ENCODE measurements around the gene CSRNP3.
A peak's percentile ranks its signal among the peaks of the same experiment; 100 is the strongest.

Gene CSRNP3

DNA sequence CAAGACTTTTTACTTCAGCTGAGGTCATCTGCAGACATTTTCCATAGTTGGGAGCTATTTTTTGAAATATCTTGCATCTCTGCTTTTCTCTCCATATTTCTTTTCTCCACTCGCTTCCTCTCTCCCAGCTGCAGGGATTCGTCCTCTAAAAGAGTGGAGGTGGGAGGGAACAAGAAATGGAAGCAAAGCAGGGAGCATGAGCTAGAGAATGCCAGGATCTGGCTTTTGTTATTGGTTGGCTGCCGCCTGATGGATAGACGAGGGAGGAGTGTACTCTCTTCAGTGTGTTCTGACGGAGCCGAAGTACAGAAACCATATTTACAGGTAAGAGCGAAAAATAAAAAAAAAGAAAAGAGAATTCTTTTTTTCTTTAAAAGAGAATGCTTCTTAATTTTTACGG, at the start of gene CSRNP3:
Gene CSRNP3 (plus strand): TSS at position 282 of the 400 bp plus-strand sequence. CDS start 125,368 bp downstream, outside the sequence.
- H3K9me3 Mint-ChIP-seq = no peaks in the 10 kb centered on the region
- no peak within 1 kb of the TSS for H3K27ac Mint-ChIP-seq
- no peak within 1 kb of the TSS for H3K4me3 Mint-ChIP-seq
- ATAC-seq (no peak), DNase-seq (ENCODE audit: low spot score in 2 of 2) (no peak)
- no peaks in the 10 kb centered on the region for H3K4me1 Mint-ChIP-seq
- no peaks in the 10 kb centered on the region for H3K36me3 Mint-ChIP-seq

DNA sequence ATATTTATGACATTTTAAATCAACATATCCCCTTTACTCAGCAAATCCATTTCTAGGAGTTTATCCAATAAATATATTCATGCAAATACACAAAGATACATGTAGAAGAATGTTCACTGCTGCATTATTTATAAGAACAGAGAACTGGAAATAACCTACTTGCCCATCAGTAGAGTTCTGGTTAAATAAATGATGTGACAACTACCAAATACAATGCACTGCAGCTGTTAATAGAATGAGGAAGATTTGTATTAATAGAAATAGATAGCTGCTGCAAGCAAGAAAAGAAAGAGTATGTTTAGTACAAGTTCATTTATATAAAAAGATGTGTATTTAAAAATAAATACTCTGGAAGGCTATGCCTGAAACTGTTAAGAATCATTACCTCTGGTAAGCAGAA, 49.3 kb upstream of the CSRNP3 start:
- Mint-ChIP-seq H3K4me3 (no peak overlapping the region), H3K4me1 (no peaks in the 10 kb centered on the region), H3K27ac (no peak overlapping the region), H3K9me3 (peaks cover 11% of the 10 kb centered on the region), H3K36me3 (no peaks in the 10 kb centered on the region)
- ATAC-seq (no peak), DNase-seq (ENCODE audit: low spot score in 2 of 2) (no peak)

GRCh38 chr2:165423081-165423480, 46.4 kb upstream of the CSRNP3 start:
- H3K9me3 Mint-ChIP-seq = peaks cover 3% of the 10 kb centered on the region
- no peaks in the 10 kb centered on the region for H3K36me3 Mint-ChIP-seq
- H3K27ac Mint-ChIP-seq = no peak overlapping the region
- H3K4me3 Mint-ChIP-seq = no peak overlapping the region
- DNase-seq (ENCODE audit: low spot score in 2 of 2) = no peak
- no peaks in the 10 kb centered on the region for H3K4me1 Mint-ChIP-seq
- ATAC-seq = no peak

DNA sequence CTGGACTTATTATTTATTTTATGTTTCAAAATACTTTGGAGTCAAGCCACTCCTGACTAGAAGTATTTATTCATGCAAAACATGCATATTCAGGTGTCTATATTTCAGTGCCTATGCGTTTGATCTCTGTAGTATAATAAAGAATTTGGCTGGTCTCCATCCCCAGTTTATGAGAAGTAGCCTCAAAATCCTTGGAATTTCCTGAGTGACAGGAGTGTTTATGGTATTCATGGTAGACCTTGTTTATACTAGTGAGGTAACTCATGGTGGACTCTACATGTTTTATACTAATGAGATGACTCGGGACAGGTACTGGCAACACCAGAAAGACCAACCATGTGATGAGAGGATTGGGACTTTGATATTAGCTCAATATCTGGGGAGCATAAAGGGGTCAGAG, 43.9 kb upstream of the CSRNP3 start:
- no peaks in the 10 kb centered on the region for H3K4me1 Mint-ChIP-seq
- peaks cover 3% of the 10 kb centered on the region for H3K9me3 Mint-ChIP-seq
- no peak for DNase-seq (ENCODE audit: low spot score in 2 of 2)
- H3K4me3 Mint-ChIP-seq = no peak overlapping the region
- no peak overlapping the region for H3K27ac Mint-ChIP-seq
- H3K36me3 Mint-ChIP-seq = no peaks in the 10 kb centered on the region
- no peak for ATAC-seq

- H3K36me3 Mint-ChIP-seq = no peaks in the 10 kb centered on the region
- ATAC-seq (peak; percentile 16), DNase-seq (ENCODE audit: low spot score in 2 of 2) (no peak)
- H3K4me1 Mint-ChIP-seq = no peaks in the 10 kb centered on the region
- no peak overlapping the region for H3K4me3 Mint-ChIP-seq
- no peak overlapping the region for H3K27ac Mint-ChIP-seq
- peaks cover 3% of the 10 kb centered on the region for H3K9me3 Mint-ChIP-seq
Observed at GRCh38 chr2:165427686-165428085, 41.8 kb upstream of the CSRNP3 start.

- Mint-ChIP-seq H3K27ac (no peak overlapping the region), H3K4me1 (no peaks in the 10 kb centered on the region), H3K9me3 (no peaks in the 10 kb centered on the region), H3K36me3 (no peaks in the 10 kb centered on the region), H3K4me3 (no peak overlapping the region)
- no peak for DNase-seq (ENCODE audit: low spot score in 2 of 2)
- ATAC-seq = no peak
Observed at GRCh38 chr2:165428926-165429325, 40.6 kb upstream of the CSRNP3 start.

GRCh38 chr2:165431014-165431413, 38.5 kb upstream of the CSRNP3 start:
- DNase-seq (ENCODE audit: low spot score in 2 of 2) (no peak), ATAC-seq (no peak)
- no peaks in the 10 kb centered on the region for H3K4me1 Mint-ChIP-seq
- H3K9me3 Mint-ChIP-seq = no peaks in the 10 kb centered on the region
- no peak overlapping the region for H3K4me3 Mint-ChIP-seq
- no peak overlapping the region for H3K27ac Mint-ChIP-seq
- no peaks in the 10 kb centered on the region for H3K36me3 Mint-ChIP-seq

DNA sequence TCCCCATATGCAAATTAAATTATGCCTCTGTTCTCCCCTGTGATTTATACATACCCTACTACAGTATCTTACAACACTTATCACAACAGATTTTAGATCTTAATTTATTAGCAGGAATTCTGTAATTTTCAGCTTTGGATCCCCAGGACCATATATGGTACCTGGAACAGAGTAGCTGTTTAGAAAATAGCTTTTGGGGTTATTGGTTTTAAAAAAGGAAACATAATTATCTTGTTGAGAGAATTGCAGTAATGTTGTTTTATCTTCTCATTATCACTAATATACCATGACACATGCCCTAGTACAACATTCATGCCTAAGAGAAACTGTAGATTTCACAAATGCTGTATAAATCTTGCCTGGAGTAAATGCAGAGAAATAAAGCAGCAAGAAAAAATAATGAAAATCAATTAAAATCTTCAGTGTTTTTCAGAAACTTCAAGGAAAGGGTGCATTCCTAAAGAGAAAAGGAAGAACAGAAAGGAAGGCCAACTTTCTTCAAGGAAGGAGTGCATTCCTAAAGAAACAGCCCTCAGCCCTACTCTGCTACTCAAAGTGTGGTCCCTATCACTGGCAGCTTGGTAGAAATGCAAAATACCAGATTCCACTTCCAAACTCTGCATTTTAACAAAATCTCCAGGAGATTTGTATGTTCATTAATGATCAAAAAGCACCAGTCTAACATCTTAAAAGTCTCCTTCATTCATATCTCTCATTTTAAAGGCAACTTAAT, 37.1 kb upstream of the CSRNP3 start:
- DNase-seq (ENCODE audit: low spot score in 2 of 2) (no peak), ATAC-seq (no peak)
- Mint-ChIP-seq H3K27ac (no peak overlapping the region), H3K9me3 (no peaks in the 10 kb centered on the region), H3K4me1 (no peaks in the 10 kb centered on the region), H3K36me3 (no peaks in the 10 kb centered on the region), H3K4me3 (no peak overlapping the region)

DNA sequence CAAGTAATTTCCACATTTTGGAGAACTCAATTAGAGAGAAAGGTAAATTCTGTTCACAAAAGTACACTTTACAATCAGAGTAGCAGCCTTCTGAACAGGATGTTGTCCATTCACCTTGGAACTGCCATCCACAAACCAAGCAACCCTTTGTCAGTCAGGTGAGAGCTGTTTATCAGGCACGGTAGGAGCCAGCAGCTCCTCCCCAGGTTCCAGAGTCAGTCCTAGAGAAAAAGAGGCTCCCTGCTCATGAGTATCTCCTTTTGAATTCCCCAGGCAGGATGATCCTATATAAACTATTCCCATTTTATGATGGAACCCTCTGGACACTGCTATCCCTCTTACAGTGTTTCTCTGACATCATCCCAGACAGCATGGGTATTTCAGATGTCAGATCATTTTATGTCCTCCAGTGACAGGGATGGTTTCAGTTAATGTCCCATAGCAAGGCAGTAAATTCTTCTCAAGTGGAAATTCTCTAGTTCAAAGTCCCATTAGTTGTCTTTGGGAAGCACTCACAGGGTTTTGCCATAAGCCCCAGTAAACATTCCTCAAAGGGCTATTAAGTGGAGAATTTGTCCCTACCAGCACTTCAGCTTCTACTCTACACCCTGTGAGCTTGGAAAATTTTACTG, 34.5 kb upstream of the CSRNP3 start:
- no peaks in the 10 kb centered on the region for H3K9me3 Mint-ChIP-seq
- no peak overlapping the region for H3K4me3 Mint-ChIP-seq
- ATAC-seq (peak; percentile 26), DNase-seq (ENCODE audit: low spot score in 2 of 2) (no peak)
- H3K27ac Mint-ChIP-seq = no peak overlapping the region
- no peaks in the 10 kb centered on the region for H3K4me1 Mint-ChIP-seq
- no peaks in the 10 kb centered on the region for H3K36me3 Mint-ChIP-seq

GRCh38 chr2:165435611-165436010, 33.9 kb upstream of the CSRNP3 start:
- no peaks in the 10 kb centered on the region for H3K9me3 Mint-ChIP-seq
- H3K4me1 Mint-ChIP-seq = no peaks in the 10 kb centered on the region
- ATAC-seq = no peak
- DNase-seq (ENCODE audit: low spot score in 2 of 2) = no peak
- H3K36me3 Mint-ChIP-seq = no peaks in the 10 kb centered on the region
- H3K27ac Mint-ChIP-seq = no peak overlapping the region
- no peak overlapping the region for H3K4me3 Mint-ChIP-seq

- no peak overlapping the region for H3K4me3 Mint-ChIP-seq
- no peak overlapping the region for H3K27ac Mint-ChIP-seq
- H3K36me3 Mint-ChIP-seq = no peaks in the 10 kb centered on the region
- no peak for DNase-seq (ENCODE audit: low spot score in 2 of 2)
- no peaks in the 10 kb centered on the region for H3K4me1 Mint-ChIP-seq
- no peaks in the 10 kb centered on the region for H3K9me3 Mint-ChIP-seq
- ATAC-seq = no peak
Observed at GRCh38 chr2:165436559-165436958, 32.9 kb upstream of the CSRNP3 start.

DNA sequence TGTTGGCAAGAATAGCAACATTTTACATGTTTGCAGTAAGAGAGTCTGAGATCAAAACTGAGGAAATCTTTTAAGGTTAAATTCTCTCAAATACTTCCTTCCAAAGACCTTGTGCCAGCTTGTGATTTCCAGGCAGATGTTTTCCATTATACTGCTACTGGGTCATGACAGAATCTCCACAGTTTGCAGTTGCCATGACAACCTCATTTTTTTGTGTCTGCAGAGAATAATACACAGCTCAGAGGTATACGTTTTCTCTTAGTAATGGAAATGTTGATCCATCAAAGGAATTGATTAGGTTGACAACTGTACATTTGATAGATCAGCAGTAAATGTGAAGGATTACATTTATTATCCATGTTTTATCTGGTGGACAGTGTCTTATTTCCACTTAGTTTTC, 29.1 kb upstream of the CSRNP3 start:
- no peak for DNase-seq (ENCODE audit: low spot score in 2 of 2)
- Mint-ChIP-seq H3K4me3 (no peak overlapping the region), H3K27ac (no peak overlapping the region), H3K36me3 (no peaks in the 10 kb centered on the region), H3K4me1 (no peaks in the 10 kb centered on the region), H3K9me3 (no peaks in the 10 kb centered on the region)
- no peak for ATAC-seq

- no peaks in the 10 kb centered on the region for H3K36me3 Mint-ChIP-seq
- no peaks in the 10 kb centered on the region for H3K9me3 Mint-ChIP-seq
- H3K4me3 Mint-ChIP-seq = no peak overlapping the region
- ATAC-seq (no peak), DNase-seq (ENCODE audit: low spot score in 2 of 2) (no peak)
- no peaks in the 10 kb centered on the region for H3K4me1 Mint-ChIP-seq
- no peak overlapping the region for H3K27ac Mint-ChIP-seq
Observed at GRCh38 chr2:165443511-165443910, 26.0 kb upstream of the CSRNP3 start.

DNA sequence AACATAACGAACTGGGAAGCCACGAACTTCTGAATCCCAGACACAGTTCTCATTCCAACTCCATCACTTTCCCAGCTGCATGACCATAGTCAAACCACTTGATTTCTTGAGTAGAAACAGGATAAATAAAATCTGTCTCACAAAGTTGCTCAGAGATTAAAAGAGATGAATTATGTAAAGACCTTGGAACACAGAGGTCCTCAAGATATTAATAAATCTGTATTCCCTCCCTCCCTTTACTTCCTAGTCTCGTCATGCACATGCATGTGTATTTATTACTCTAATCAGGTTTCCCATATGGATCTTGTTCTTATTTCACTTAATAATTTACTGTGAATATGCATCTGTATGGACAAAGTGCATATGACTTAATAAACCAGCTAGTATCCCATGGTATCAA, 21.1 kb upstream of the CSRNP3 start:
- no peaks in the 10 kb centered on the region for H3K36me3 Mint-ChIP-seq
- H3K4me3 Mint-ChIP-seq = no peak overlapping the region
- DNase-seq (ENCODE audit: low spot score in 2 of 2) (no peak), ATAC-seq (no peak)
- H3K4me1 Mint-ChIP-seq = no peaks in the 10 kb centered on the region
- H3K27ac Mint-ChIP-seq = no peak overlapping the region
- H3K9me3 Mint-ChIP-seq = no peaks in the 10 kb centered on the region

DNA sequence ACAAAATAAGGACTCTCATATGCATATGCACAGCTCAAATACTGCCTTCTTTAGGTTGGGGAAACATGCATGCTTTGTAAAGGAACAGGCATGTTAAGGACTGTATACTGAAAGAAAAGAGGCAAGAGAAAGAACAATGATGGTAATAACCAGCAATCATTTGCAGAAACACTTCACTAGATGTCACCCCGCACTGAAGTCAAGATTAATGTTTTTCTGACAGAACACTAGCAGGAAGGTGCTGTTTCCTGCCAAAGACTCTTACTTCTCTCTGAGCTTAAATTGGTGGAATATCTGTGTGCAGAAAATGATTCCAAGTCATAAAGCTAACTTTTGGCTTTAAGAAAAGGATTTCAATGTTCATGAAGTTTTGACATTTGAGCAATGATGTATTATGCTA, 19.3 kb upstream of the CSRNP3 start:
- ATAC-seq = no peak
- no peak overlapping the region for H3K4me3 Mint-ChIP-seq
- DNase-seq (ENCODE audit: low spot score in 2 of 2) = no peak

DNA sequence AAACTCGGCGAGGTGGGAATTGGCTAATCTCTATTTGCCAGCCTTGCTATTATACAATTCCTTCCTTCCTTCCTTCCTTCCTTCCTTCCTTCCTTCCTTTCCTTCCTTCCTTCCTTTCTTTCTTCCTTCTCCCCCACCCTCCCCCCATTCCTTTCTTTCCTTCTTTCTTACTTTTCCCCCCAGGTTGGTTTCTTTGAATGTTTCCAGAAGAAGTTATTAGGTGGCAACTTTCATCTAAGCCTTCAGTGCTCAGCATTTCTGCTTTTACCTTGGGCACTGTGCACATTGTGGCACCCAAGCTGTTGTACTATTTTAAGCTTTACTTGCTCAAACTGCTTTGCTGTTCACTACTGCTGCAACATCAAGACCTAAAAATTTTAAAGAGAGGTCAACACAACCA, 17.2 kb upstream of the CSRNP3 start:
- H3K36me3 Mint-ChIP-seq = no peaks in the 10 kb centered on the region
- DNase-seq (ENCODE audit: low spot score in 2 of 2) (no peak), ATAC-seq (no peak)
- H3K9me3 Mint-ChIP-seq = peaks cover 3% of the 10 kb centered on the region
- no peaks in the 10 kb centered on the region for H3K4me1 Mint-ChIP-seq
- H3K4me3 Mint-ChIP-seq = no peak overlapping the region
- H3K27ac Mint-ChIP-seq = no peak overlapping the region

More for the DNA sequence above, 19.3 kb upstream of the CSRNP3 start:
- H3K9me3 Mint-ChIP-seq = no peaks in the 10 kb centered on the region
- no peak overlapping the region for H3K27ac Mint-ChIP-seq
- H3K4me1 Mint-ChIP-seq = no peaks in the 10 kb centered on the region
- H3K36me3 Mint-ChIP-seq = no peaks in the 10 kb centered on the region

All from stimulated activated effector memory CD8-positive, alpha-beta T cell treated with anti-CD3 and anti-CD28 coated beads, Interleukin-12 subunit alpha, Interleukin-12 subunit beta, amount 100 ng/mL, for 72 hours (primary cell).